ENCODE results near the gene ATP6V1E1.
A peak's percentile ranks its signal among the peaks of the same experiment; 100 is the strongest.
"Not testable (repeated sequence)": the region's sequence is repeated elsewhere in the genome, so short reads cannot be mapped to it uniquely, and the experiment has no call there.

The ATP6V1E1 gene

GRCh38 chr22:17648569-17648968, 20.0 kb upstream of the ATP6V1E1 start:
- Histone ChIP-seq H3K36me3 (ENCODE audit: control insufficient read depth, insufficient read depth, low read length) (no peaks in the 10 kb centered on the region), H3K27ac (ENCODE audit: low read length) (no peak overlapping the region)

GRCh38 chr22:17647991-17648390, 19.4 kb upstream of the ATP6V1E1 start:
- WGBS (ENCODE audit: insufficient coverage, insufficient read length): no CpG with 5 or more reads among the region's 5 CpGs
- DNase-seq (ENCODE audit: low read depth, low spot score): no peak

More at GRCh38 chr22:17648569-17648968, 20.0 kb upstream of the ATP6V1E1 start:
- no peak overlapping the region for H3K4me3 ChIP-seq (ENCODE audit: low read length)
- H3K9me3 ChIP-seq (ENCODE audit: control insufficient read depth, insufficient read depth, low read length): no peaks in the 10 kb centered on the region
- no peak for DNase-seq (ENCODE audit: low read depth, low spot score)
- no CpG with 5 or more reads among the region's 1 CpG for WGBS (ENCODE audit: insufficient coverage, insufficient read length)
- no peaks in the 10 kb centered on the region for H3K27me3 ChIP-seq (ENCODE audit: control insufficient read depth, insufficient read depth, low read length)
- H3K4me1 ChIP-seq (ENCODE audit: control insufficient read depth, insufficient read depth, low read length): no peaks in the 10 kb centered on the region

GRCh38 chr22:17647452-17647851, 18.9 kb upstream of the ATP6V1E1 start:
- Histone ChIP-seq H3K4me3 (ENCODE audit: low read length) (no peak overlapping the region), H3K4me1 (ENCODE audit: control insufficient read depth, insufficient read depth, low read length) (no peaks in the 10 kb centered on the region), H3K36me3 (ENCODE audit: control insufficient read depth, insufficient read depth, low read length) (no peaks in the 10 kb centered on the region), H3K27ac (ENCODE audit: low read length) (no peak overlapping the region), H3K27me3 (ENCODE audit: control insufficient read depth, insufficient read depth, low read length) (no peaks in the 10 kb centered on the region), H3K9me3 (ENCODE audit: control insufficient read depth, insufficient read depth, low read length) (no peaks in the 10 kb centered on the region)
- WGBS (ENCODE audit: insufficient coverage, insufficient read length): no CpG with 5 or more reads among the region's 5 CpGs
- DNase-seq (ENCODE audit: low read depth, low spot score): no peak

More at GRCh38 chr22:17647991-17648390, 19.4 kb upstream of the ATP6V1E1 start:
- no peak overlapping the region for H3K4me3 ChIP-seq (ENCODE audit: low read length)
- no peak overlapping the region for H3K27ac ChIP-seq (ENCODE audit: low read length)
- H3K27me3 ChIP-seq (ENCODE audit: control insufficient read depth, insufficient read depth, low read length): no peaks in the 10 kb centered on the region
- no peaks in the 10 kb centered on the region for H3K4me1 ChIP-seq (ENCODE audit: control insufficient read depth, insufficient read depth, low read length)
- H3K36me3 ChIP-seq (ENCODE audit: control insufficient read depth, insufficient read depth, low read length): no peaks in the 10 kb centered on the region
- no peaks in the 10 kb centered on the region for H3K9me3 ChIP-seq (ENCODE audit: control insufficient read depth, insufficient read depth, low read length)

GRCh38 chr22:17642357-17642756, 13.8 kb upstream of the ATP6V1E1 start:
- H3K9me3 ChIP-seq (ENCODE audit: control insufficient read depth, insufficient read depth, low read length); H3K36me3 ChIP-seq (ENCODE audit: control insufficient read depth, insufficient read depth, low read length); H3K4me1 ChIP-seq (ENCODE audit: control insufficient read depth, insufficient read depth, low read length); H3K27me3 ChIP-seq (ENCODE audit: control insufficient read depth, insufficient read depth, low read length); H3K27ac ChIP-seq (ENCODE audit: low read length); H3K4me3 ChIP-seq (ENCODE audit: low read length); DNase-seq (ENCODE audit: low read depth, low spot score): not testable (repeated sequence)
- WGBS (ENCODE audit: insufficient coverage, insufficient read length): no CpG with 5 or more reads among the region's 4 CpGs

DNA sequence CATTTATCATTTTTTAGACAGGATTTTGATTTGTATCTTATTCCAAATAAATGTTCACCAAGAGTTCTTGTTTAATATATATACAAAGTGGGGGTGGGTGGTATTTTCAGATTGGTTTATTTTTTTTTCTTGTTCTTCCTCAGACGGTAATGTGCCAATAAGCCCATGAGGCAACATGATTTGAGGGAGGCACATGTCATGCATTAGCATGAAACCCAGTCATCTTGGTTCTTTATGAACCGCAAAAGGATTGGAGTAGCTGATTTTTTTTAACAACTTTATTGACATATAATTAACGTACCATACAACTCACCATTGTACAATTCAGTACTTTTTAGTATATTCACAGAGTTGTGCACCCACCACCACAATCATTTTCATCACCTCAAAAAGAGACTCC, 12.7 kb upstream of the ATP6V1E1 start:
- Histone ChIP-seq H3K4me1 (ENCODE audit: control insufficient read depth, insufficient read depth, low read length) (no peaks in the 10 kb centered on the region), H3K9me3 (ENCODE audit: control insufficient read depth, insufficient read depth, low read length) (no peaks in the 10 kb centered on the region), H3K27me3 (ENCODE audit: control insufficient read depth, insufficient read depth, low read length) (no peaks in the 10 kb centered on the region), H3K36me3 (ENCODE audit: control insufficient read depth, insufficient read depth, low read length) (no peaks in the 10 kb centered on the region), H3K4me3 (ENCODE audit: low read length) (no peak overlapping the region), H3K27ac (ENCODE audit: low read length) (no peak overlapping the region)
- DNase-seq (ENCODE audit: low read depth, low spot score): no peak
- no CpG with 5 or more reads among the region's 3 CpGs for WGBS (ENCODE audit: insufficient coverage, insufficient read length)

- Histone ChIP-seq H3K27me3 (ENCODE audit: control insufficient read depth, insufficient read depth, low read length) (no peaks in the 10 kb centered on the region), H3K4me3 (ENCODE audit: low read length) (peak overlapping the region; percentile 51), H3K4me1 (ENCODE audit: control insufficient read depth, insufficient read depth, low read length) (no peaks in the 10 kb centered on the region), H3K27ac (ENCODE audit: low read length) (no peak overlapping the region), H3K9me3 (ENCODE audit: control insufficient read depth, insufficient read depth, low read length) (no peaks in the 10 kb centered on the region), H3K36me3 (ENCODE audit: control insufficient read depth, insufficient read depth, low read length) (no peaks in the 10 kb centered on the region)
- DNase-seq (ENCODE audit: low read depth, low spot score): no peak
- WGBS (ENCODE audit: insufficient coverage, insufficient read length): no CpG with 5 or more reads among the region's 8 CpGs
Measured at GRCh38 chr22:17639247-17639741, 10.7 kb upstream of the ATP6V1E1 start.

DNA sequence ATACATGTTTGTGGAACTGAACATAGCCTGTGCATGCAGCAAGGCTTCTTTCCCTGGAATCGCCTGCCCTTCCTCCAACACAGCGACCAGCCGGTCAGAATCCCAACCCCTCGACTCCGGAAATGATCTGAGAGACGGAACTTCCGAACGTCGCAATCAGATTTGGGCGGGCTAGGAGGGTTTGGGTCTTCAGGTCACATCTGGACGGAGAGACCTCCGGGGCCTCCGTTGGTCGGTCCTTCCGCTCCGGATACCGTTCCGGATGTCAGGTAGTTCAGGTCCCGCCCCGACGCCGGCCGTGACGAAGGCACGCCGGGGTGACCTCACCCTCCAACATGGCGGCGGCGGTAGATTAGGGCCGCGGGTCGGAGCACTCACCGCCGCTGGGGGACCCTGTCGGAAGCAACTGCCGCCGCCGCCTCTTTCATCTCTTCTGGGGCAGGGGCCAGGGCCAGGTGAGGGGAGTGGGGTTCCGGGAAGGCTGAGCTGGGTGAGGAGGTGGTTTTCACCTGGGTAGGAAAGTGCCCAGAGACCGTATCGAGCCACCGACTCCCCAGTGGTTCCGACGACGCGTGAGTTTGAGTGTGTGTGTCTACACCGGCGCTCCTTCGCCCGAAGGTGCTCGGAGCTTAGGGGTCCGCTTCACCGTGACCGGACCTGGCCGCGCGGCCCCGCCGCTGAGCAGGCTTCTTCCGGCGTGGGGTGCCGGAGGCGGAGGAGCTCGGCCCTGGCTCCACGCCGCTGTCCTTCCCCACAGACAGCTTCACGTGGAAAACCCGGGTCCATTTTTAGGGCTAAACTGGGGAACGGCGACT, 10.1 kb upstream of the ATP6V1E1 start, which contains the start of gene BCL2L13:
Gene BCL2L13 (plus strand): TSS at position 326 of the 815 bp plus-strand sequence. CDS start 16,955 bp downstream, outside the sequence.
- Histone ChIP-seq H3K9me3 (ENCODE audit: control insufficient read depth, insufficient read depth, low read length) (no peaks in the 10 kb centered on the region), H3K27ac (ENCODE audit: low read length) (peak within 1 kb of the TSS; percentile 21), H3K4me3 (ENCODE audit: low read length) (peak within 1 kb of the TSS; percentile 51), H3K27me3 (ENCODE audit: control insufficient read depth, insufficient read depth, low read length) (no peaks in the 10 kb centered on the region), H3K4me1 (ENCODE audit: control insufficient read depth, insufficient read depth, low read length) (no peaks in the 10 kb centered on the region), H3K36me3 (ENCODE audit: control insufficient read depth, insufficient read depth, low read length) (no peaks in the 10 kb centered on the region)
- WGBS (ENCODE audit: insufficient coverage, insufficient read length): no CpG with 5 or more reads among the region's 70 CpGs
- DNase-seq (ENCODE audit: low read depth, low spot score): peak; percentile 83

- Histone ChIP-seq H3K27me3 (ENCODE audit: control insufficient read depth, insufficient read depth, low read length) (no peaks in the 10 kb centered on the region), H3K27ac (ENCODE audit: low read length) (peak overlapping the region; percentile 21), H3K4me3 (ENCODE audit: low read length) (peak overlapping the region; percentile 51), H3K9me3 (ENCODE audit: control insufficient read depth, insufficient read depth, low read length) (no peaks in the 10 kb centered on the region), H3K4me1 (ENCODE audit: control insufficient read depth, insufficient read depth, low read length) (no peaks in the 10 kb centered on the region), H3K36me3 (ENCODE audit: control insufficient read depth, insufficient read depth, low read length) (no peaks in the 10 kb centered on the region)
- WGBS (ENCODE audit: insufficient coverage, insufficient read length): no CpG with 5 or more reads among the region's 10 CpGs
- DNase-seq (ENCODE audit: low read depth, low spot score): no peak
Measured at GRCh38 chr22:17638182-17638431, 9.6 kb upstream of the ATP6V1E1 start.

- Histone ChIP-seq H3K27ac (ENCODE audit: low read length) (no peak overlapping the region), H3K4me1 (ENCODE audit: control insufficient read depth, insufficient read depth, low read length) (no peaks in the 10 kb centered on the region), H3K4me3 (ENCODE audit: low read length) (peak overlapping the region; percentile 51; the same call in 1 of the 2 replicates), H3K36me3 (ENCODE audit: control insufficient read depth, insufficient read depth, low read length) (no peaks in the 10 kb centered on the region), H3K9me3 (ENCODE audit: control insufficient read depth, insufficient read depth, low read length) (no peaks in the 10 kb centered on the region), H3K27me3 (ENCODE audit: control insufficient read depth, insufficient read depth, low read length) (no peaks in the 10 kb centered on the region)
- no peak for DNase-seq (ENCODE audit: low read depth, low spot score)
- WGBS (ENCODE audit: insufficient coverage, insufficient read length): no CpG with 5 or more reads among the region's 10 CpGs
Measured at GRCh38 chr22:17637490-17638181, 9.1 kb upstream of the ATP6V1E1 start.

DNA sequence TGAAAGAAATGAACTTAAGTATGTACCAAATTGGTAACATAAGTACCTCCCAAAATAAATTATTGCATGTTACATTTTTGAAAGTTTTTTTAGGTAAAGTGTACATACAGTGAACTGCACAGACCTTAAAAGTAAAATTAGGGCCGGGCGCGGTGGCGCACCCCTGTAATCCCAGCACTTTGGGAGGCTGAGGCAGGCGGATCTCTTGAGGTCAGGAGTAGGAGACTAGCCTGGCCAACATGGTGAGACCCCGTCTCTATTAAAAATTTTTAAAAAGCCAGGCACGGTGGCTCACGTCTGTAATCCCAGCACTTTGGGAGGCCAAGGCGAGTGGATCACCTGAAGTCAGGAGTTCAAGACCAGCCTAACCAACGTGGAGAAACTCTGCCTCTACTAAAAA, 8.3 kb upstream of the ATP6V1E1 start:
- no CpG with 5 or more reads among the region's 10 CpGs for WGBS (ENCODE audit: insufficient coverage, insufficient read length)
- H3K36me3 ChIP-seq (ENCODE audit: control insufficient read depth, insufficient read depth, low read length); H3K27me3 ChIP-seq (ENCODE audit: control insufficient read depth, insufficient read depth, low read length); H3K4me3 ChIP-seq (ENCODE audit: low read length); H3K9me3 ChIP-seq (ENCODE audit: control insufficient read depth, insufficient read depth, low read length); H3K4me1 ChIP-seq (ENCODE audit: control insufficient read depth, insufficient read depth, low read length); DNase-seq (ENCODE audit: low read depth, low spot score); H3K27ac ChIP-seq (ENCODE audit: low read length): not testable (repeated sequence)

Measured in iPS DF 6.9 (cell line).